Islet precursor cell (in vitro differentiated cells): ENCODE data around the gene C6orf136.
"Not testable (repeated sequence)": the region's sequence is repeated elsewhere in the genome, so short reads cannot be mapped to it uniquely, and the experiment has no call there.

Experiments used
- DNase-seq: peaks from one replicate; pipeline ENCODE4 v3.0.0-alpha.2; 2018

The C6orf136 gene

GRCh38 chr6:30615958-30616810 lies 30.7 kb upstream of the C6orf136 start:
- no peak for DNase-seq

- peak; percentile 100 for DNase-seq
Measured at GRCh38 chr6:30616811-30617564, 29.9 kb upstream of the C6orf136 start, which contains the start of gene PPP1R10. PPP1R10 (minus strand) TSS chr6:30617243; CDS start chr6:30609944, 7,299 bp downstream.

- peak; percentile 97 for DNase-seq
Measured at GRCh38 chr6:30617565-30618269, 29.2 kb upstream of the C6orf136 start, which contains the start of gene MRPS18B. MRPS18B (plus strand) TSS chr6:30617840; CDS start chr6:30617866, 26 bp downstream.

- no peak for DNase-seq
Measured at GRCh38 chr6:30618270-30618797, 28.6 kb upstream of the C6orf136 start.

- DNase-seq, result no peak
Measured at GRCh38 chr6:30619561-30619960, 27.4 kb upstream of the C6orf136 start.

GRCh38 chr6:30625511-30625910 lies 21.4 kb upstream of the C6orf136 start:
- no peak for DNase-seq

DNA sequence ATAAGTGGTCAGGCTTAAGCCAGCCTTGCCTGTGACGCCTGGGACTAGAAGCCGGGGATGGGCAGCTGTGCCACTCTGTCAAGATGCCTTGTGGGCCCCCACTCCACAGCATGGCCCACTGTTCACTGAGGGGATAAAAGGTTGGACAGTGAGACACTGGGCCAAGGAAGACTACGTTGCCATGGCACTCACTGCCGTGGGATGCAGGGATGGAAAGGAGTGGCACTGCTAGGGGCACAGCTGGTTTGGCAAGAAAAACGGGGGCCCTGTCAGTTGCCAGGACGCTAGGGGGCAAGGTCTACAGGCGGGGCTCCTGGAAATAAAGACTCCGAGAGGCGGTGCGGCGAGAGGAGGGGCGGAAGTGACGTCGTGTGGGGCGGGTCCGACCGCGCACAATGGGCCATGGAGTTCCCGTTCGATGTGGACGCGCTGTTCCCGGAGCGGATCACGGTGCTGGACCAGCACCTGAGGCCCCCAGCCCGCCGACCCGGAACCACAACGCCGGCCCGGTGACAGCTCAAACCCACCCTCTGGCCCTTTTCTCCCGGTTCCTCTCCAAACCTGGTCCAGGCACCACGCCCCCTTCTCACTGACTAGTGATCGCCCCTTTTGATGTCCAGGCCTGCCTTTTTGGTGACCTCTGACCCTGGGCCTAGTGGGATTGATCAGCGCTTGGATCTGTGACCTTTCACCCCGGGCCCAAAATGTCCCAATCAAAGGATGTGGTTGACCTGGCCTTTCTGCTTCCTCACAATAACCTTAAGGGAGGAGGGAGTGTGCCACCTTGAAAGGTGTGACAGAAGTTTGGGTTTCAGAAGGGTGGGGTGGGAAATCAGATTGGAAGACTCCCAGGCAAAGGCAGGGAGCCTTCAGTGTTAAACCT lies 20.2 kb upstream of the C6orf136 start, which contains the start of gene ATAT1:
Gene ATAT1 (plus strand): TSS at position 391 of the 883 bp plus-strand sequence.
- peak; percentile 91 for DNase-seq

- DNase-seq, result no peak
Measured at GRCh38 chr6:30635834-30636233, 11.1 kb upstream of the C6orf136 start.

DNA sequence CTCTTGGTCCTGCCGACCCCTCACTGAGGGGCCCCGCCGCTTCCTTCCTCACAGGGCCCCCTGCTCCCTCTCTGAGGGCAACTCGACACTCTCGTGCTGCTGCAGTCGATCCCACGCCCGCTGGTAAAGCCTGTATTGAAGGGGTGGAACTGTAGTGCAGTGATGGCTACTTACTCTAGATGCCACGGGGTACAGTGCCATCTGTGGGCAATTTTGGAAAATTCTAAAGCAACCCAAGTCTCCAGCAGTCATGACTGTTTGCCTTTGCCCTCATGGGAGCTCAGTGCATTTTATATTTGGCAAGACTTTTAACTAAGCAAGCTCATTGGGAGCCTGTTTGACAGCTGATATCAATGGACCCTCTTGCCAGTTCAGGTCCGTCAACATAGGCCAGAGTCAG lies 6.5 kb upstream of the C6orf136 start:
- DNase-seq, result no peak

DNA sequence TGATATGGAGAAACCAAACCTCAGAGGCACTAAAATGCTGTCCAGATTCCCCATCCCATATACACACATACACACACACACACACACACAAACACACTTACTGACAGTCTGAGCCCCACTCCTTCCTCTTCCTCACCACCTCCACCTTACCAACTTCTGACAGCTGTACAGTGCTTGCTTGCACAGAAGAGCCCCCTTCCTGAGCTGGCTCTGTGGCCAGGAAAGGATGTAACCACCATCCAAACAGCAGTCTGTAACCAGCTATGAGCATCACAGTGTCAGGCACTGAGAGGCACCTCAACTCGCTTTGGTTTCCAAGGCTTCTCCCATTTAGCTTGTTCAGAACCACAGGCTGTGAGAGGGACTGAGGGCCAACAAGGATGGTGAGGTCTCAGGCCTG lies 5.9 kb upstream of the C6orf136 start:
- no peak for DNase-seq

GRCh38 chr6:30643656-30644055 lies 3.3 kb upstream of the C6orf136 start:
- no peak for DNase-seq

DNA sequence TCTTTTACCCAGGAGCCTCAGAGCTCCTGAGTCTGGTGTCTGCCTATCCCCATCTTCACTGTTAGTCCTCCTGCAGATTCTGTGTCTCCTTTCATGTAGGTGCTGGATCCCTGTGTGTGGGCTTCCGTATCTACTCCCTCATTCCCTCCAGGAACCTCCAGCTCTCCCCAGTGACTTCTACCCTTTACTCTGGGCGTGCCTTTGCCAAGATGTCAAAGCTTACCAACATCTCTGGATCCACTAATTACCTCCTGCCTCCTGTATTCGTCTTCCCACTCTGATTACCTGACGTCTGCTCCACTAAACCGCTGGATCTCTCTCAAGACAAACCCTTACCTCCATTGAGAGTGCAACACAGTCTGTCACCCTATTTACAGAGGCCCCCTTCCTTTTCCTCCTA lies 2.2 kb upstream of the C6orf136 start:
- DNase-seq, result no peak

DNA sequence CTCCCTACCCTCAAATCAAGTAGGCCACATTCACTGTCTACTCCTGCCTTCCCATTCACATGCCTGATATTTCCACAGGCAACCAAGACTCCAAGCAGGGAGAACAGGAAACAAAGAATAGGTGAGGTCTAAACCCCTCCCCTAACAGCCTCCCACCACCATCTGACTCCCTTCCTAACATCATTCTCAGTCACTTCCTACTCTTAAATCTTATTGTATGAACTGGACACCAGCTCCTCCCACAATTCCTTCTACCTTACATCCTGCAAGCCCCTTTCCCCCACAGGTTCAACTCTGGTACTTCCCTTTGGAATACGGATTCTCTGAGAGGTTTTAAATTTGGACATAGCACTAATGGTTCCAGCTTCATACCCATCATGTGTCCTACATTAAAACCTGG lies 944 bp upstream of the C6orf136 start:
- DNase-seq, result no peak

DNA sequence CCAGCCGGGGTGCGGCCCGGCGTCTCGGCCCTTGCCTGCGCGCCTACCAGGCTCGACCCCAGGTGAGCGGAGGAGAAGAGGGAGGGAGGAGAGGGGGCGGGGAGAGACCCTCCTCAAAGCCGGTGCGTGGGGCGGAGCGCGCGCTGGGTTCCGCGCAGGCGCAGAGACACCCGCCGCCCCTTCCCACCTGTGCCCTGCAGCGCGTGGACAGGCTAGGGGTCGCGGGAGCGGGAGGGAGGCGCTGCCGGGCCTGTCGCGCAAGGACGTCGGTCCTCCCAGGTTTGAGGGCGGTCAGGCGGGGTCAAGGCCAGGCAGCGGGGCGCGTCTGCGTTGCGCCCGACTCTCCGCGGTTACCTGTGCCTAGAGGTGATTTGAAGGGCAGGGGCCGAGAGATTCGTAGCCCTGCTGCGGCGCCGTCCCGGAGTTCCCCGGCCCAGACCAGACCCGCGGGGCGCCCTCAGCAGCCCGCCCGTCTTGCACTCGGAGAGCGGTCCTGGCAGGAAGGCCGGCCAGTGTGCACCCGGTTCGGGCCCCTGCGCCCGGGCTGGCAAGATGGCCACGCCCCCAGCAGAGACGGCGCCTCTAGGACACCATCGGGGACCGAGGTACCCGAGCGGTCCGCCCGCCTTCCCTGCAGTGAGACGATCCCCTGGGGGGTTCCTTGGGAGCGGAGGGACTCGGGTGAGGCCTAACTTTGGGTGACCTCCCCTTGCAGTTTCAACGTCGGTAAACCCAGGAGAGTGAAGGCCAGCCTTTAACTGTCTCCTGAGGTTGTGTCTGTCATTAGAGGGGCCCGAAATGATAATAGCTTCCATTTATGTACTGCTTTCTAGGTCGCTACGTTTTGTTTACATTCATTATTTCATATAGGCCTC lies 546 bp downstream of the C6orf136 start:
- peak; percentile 87 for DNase-seq

- no peak for DNase-seq
Measured at GRCh38 chr6:30651143-30651542, 4.2 kb downstream of the C6orf136 start.

DNA sequence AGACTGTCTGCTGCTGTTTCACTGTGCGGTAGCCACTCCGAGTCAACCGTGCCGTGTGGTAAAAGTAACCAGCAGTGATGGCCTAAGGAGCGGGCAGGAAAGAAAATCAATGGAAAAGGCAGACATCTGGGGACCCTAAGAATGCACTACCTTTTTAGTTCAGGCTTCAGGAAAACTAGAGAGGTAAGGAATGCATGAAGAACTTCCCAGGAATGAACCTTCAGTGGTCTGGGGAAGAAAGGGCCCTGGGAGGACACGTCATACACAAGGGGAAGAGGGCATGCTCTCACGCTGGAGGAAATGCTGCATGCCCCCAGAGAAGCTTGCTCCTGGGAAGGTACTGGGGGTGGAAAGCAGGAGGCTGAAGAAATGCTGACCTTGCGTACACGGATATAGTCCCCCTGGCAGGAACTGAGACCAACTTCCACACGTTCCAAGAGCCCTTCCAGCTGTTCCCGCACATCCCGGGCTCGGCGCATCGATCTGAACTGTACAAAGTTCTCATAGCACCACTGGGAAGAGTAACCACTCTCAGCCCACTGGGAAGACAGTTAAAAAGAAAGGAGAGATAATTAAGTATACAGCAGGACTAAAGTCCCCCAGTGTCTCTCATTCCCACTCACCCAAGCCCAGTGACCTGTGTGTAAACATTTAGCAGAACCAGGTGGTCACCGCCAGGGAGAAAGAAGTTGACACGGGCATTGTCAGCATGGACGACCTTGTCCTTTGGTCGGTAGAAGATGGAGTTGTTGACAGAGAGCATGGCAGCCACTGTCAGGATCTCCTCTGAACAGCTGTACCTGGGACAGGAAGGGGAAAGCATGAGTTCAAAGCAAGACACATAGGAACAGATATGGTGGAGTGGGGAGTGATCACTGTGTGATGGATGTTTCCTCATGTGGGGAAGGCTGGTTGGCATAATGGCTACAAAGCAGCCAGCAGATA lies 8.1 kb downstream of the C6orf136 start:
- no peak for DNase-seq

GRCh38 chr6:30655743-30656094 lies 8.8 kb downstream of the C6orf136 start:
- DNase-seq, result no peak

GRCh38 chr6:30656513-30656912 lies 9.6 kb downstream of the C6orf136 start:
- no peak for DNase-seq

GRCh38 chr6:30657454-30657853 lies 10.5 kb downstream of the C6orf136 start:
- no peak for DNase-seq

DNA sequence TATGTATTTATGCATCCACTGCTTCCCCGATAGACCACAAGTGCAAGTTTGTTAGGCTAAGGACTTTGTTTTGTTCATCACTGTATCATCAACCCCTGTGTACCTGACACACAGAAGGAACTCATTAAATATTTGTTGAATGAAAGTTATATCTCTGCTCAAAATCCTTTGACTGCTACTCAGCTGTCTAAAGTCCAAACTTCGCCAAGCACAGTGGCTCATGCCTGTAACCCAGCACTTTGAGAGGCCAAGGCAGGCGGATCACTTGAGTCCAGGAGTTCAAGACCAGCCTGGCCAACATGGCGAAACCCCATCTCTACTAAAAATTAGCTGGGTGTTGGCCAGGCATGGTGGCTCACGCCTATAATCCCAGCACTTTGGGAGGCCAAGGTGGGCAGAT lies 11.0 kb downstream of the C6orf136 start:
- not testable (repeated sequence) for DNase-seq
